Activated naive CD8-positive, alpha-beta T cell treated with anti-CD3 and anti-CD28 coated beads, Interleukin-2, amount 50 U/mL, for 24 hours (primary cell): ENCODE data around the gene ZFAND2B.
"Not testable (repeated sequence)": the region's sequence is repeated elsewhere in the genome, so short reads cannot be mapped to it uniquely, and the experiment has no call there.

ENCODE experiments used
- ATAC-seq: fragments of 150-1000 bp; cut with Tn5 transposase; one replicate; pipeline ENCODE4 v1.10.0; 2021
- DNase-seq: peaks from one replicate; pipeline ENCODE4 v3.0.0; 2021
- H3K27ac Mint-ChIP-seq: one replicate; pipeline ENCODE4 v1.8.0; 2021; ENCODE audit warnings: mild to moderate bottlenecking, mixed read lengths
- H3K27me3 Mint-ChIP-seq: one replicate; pipeline ENCODE4 v1.8.0; 2021; ENCODE audit warnings: mixed read lengths
- H3K36me3 Mint-ChIP-seq: one replicate; pipeline ENCODE4 v1.8.0; 2021; ENCODE audit warnings: low read depth, mixed read lengths
- H3K4me1 Mint-ChIP-seq: one replicate; pipeline ENCODE4 v1.8.0; 2021; ENCODE audit warnings: mixed read lengths
- H3K4me3 Mint-ChIP-seq: one replicate; pipeline ENCODE4 v1.8.0; 2021; ENCODE audit warnings: mild to moderate bottlenecking, moderate library complexity, mixed read lengths
- H3K9me3 Mint-ChIP-seq: one replicate; pipeline ENCODE4 v1.8.0; 2021; ENCODE audit warnings: mixed read lengths

The ZFAND2B gene

DNA sequence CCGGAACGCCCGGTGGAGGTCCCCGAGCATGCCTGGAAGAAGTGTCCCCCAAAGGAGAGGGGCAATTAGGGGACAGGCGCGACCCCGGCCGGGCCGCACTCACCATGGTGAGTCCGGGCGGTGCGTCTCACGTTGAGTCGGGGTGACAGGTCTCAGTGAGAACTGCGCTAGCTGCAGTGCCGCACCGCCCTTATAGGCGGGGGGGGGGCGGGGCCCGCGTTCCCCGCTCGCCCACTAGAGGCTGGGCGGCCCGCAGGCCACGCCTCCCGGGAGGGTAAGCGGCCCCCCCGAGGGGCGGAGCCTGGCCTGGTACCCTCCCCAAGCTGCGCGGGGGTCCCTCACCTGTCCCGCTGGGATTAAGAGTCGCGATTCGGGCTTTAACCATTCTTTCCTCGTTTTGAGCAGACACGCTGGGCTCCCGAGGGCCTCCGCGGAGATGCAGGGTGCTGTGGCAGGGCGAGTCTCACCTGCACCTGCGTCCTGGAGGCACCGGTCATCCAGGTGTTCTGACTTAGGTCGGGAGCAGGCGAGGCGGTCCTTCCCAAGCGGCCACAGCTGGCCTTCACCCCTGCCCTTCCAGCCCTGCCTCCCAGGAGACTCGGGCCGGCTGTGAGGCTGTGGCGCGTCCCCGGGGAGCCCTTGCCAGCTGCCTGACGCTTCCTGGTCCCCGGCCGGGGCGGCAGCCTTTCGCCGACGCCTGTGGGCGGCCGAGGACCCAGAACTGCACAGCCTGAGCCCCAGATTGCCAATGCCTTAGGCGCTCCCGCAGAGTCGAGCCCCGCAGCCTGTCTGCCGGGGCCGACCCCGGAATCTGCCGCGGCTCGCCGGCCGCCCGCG lies 47.4 kb downstream of the ZFAND2B start, which contains the start of gene TUBA4A:
Gene TUBA4A (minus strand): TSS at position 166 of the 837 bp plus-strand sequence. CDS start 60 bp downstream, at position 106.
- peaks cover 42% of the 10 kb centered on the region for H3K36me3 Mint-ChIP-seq
- H3K4me3 Mint-ChIP-seq = peak within 1 kb of the TSS; percentile 87
- DNase-seq (peak; percentile 89), ATAC-seq (peak; percentile 56)
- peaks cover 56% of the 10 kb centered on the region for H3K4me1 Mint-ChIP-seq
- H3K27ac Mint-ChIP-seq = peak within 1 kb of the TSS; percentile 98
- no peaks in the 10 kb centered on the region for H3K27me3 Mint-ChIP-seq
- H3K9me3 Mint-ChIP-seq = no peaks in the 10 kb centered on the region

DNA sequence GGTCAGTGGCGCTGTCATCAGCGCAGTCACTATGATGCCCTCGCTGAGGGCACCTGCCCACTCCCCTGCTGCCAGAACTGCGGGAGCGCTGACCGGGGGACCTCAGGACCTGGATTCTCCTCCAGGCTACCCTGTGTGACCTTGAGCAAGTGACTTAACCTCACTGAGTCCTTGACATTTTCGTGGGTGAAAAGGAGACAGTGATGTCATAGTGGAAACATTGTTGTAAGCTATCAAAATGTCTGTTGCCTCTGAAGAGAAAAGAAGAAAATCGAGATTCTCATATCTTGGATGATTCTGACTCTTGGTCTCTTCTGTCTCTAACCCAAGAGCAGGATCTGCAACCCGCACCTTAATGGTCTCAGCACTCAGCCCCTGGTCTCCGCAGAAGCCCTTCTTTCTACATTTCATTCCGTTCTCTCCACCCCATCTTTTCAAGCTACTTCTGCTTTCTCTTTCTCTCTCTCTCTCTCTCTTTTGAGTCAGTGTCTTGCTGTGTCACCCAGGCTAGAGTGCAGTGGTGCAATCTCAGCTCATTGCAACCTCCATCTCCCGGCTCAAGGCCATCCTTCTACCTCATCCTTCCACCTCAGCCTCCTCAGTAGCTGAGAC lies 48.1 kb downstream of the ZFAND2B start:
- Mint-ChIP-seq H3K9me3 (no peaks in the 10 kb centered on the region), H3K27me3 (no peaks in the 10 kb centered on the region), H3K36me3 (peaks cover 36% of the 10 kb centered on the region), H3K4me1 (peaks cover 49% of the 10 kb centered on the region), H3K4me3 (peak overlapping the region; percentile 87), H3K27ac (peak overlapping the region; percentile 98)
- DNase-seq = peak; percentile 33
- ATAC-seq = peak; percentile 58

DNA sequence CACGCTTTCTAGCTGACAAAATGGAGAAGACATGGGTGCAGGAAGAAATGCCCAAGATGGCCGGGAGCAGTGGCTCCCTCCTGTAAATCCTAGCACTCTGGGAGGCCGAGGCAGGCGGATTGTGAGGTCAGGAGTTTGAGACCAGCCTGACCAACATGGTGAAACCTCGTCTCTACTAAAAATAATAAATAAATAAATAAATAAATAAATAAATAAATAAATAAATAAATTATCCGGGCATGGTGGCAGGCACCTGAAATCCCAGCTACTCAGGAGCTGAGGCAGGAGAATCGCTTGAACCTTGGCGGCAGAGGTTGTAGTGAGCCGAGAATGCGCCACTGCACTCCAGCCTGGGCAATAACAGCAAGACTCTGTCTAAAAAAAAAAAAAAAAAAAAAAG lies 52.4 kb downstream of the ZFAND2B start:
- not testable (repeated sequence) for H3K27me3 Mint-ChIP-seq, H3K27ac Mint-ChIP-seq, H3K36me3 Mint-ChIP-seq, ATAC-seq, H3K9me3 Mint-ChIP-seq, H3K4me3 Mint-ChIP-seq, DNase-seq
- H3K4me1 Mint-ChIP-seq = peaks cover 26% of the 10 kb centered on the region
